ENCODE measurements around the gene CMTM4. TPM values are rescaled to one million over a fixed set of nuclear protein-coding genes. Genes with fewer than 3 reads are reported as not detected.

Gene CMTM4
- polyA plus RNA-seq, 1 experiment, result 28.0 TPM

GRCh38 chr16:66706506-66706880, 9.9 kb upstream of the CMTM4 start:
- CTCF ChIA-PET, result interaction anchor here (1.2 kb wide), 1 partner anchor 9 kb away, joined by 3 read pairs; no protein-coding TSS in a partner anchor
- TF ChIP-seq, protein P1, sequence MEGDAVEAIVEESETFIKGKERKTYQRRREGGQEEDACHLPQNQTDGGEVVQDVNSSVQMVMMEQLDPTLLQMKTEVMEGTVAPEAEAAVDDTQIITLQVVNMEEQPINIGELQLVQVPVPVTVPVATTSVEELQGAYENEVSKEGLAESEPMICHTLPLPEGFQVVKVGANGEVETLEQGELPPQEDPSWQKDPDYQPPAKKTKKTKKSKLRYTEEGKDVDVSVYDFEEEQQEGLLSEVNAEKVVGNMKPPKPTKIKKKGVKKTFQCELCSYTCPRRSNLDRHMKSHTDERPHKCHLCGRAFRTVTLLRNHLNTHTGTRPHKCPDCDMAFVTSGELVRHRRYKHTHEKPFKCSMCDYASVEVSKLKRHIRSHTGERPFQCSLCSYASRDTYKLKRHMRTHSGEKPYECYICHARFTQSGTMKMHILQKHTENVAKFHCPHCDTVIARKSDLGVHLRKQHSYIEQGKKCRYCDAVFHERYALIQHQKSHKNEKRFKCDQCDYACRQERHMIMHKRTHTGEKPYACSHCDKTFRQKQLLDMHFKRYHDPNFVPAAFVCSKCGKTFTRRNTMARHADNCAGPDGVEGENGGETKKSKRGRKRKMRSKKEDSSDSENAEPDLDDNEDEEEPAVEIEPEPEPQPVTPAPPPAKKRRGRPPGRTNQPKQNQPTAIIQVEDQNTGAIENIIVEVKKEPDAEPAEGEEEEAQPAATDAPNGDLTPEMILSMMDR (IDR thresholded peaks at IDR 0.05; ENCODE audit: insufficient read depth, low read depth, low read length), result no peak
- no peaks in the 10 kb centered on the region for H3K36me3 ChIP-seq (ENCODE audit: control insufficient read depth, insufficient read depth, low read length)
- H3K27me3 ChIP-seq (ENCODE audit: control insufficient read depth, insufficient read depth, low read length), result no peaks in the 10 kb centered on the region
- DNase-seq (ENCODE audit: low read depth), result no peak
- no peak overlapping the region for H3K4me3 ChIP-seq (ENCODE audit: low read depth, low read length)
- POLR2A ChIA-PET, result no interaction called here

DNA sequence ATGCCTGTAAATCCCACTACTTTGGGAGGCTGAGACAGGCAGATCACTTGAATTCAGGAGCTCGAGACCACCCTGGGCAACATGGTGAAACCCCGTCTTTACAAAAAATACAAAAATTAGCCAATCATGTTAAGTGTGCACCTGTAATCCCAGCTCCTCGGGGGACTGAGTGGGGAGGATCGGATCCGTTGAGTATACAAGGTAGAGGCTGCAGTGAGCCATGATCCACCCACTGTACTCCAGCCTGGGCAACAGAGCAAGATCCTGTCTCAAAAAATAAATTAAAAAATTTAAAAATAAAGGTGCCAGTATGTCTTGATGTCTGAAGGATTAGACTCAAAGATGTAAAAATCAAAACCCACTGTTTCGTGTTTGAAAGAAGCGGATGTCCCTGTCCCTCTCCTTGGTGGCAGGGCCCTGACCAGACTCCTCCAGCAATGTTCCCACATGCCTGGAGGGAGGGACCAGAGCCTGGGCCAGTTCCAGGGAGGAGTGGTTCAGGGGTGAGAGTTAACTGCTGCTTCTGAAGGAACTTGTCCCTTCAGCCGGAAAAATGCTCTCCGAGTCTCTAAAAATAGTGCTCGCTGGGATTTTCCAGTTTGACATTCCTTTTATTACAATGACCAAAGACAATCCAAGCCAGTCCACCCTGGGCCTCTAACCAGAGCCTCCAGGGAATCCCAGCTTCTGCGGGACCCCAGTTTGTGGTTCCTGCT, 9.4 kb upstream of the CMTM4 start:
- TF ChIP-seq, protein P1 (IDR thresholded peaks at IDR 0.05; ENCODE audit: insufficient read depth, low read depth, low read length), result no peak
- Histone ChIP-seq H3K36me3 (ENCODE audit: control insufficient read depth, insufficient read depth, low read length) (no peaks in the 10 kb centered on the region), H3K4me3 (ENCODE audit: low read depth, low read length) (no peak overlapping the region), H3K27me3 (ENCODE audit: control insufficient read depth, insufficient read depth, low read length) (no peaks in the 10 kb centered on the region)
- POLR2A ChIA-PET, result no interaction called here
- CTCF ChIA-PET, result interaction anchor here (1.2 kb wide), 1 partner anchor 9 kb away, joined by 3 read pairs; no protein-coding TSS in a partner anchor
- no peak for DNase-seq (ENCODE audit: low read depth)

GRCh38 chr16:66703406-66704215, 7.1 kb upstream of the CMTM4 start:
- DNase-seq (ENCODE audit: low read depth), result no peak
- H3K27me3 ChIP-seq (ENCODE audit: control insufficient read depth, insufficient read depth, low read length), result no peaks in the 10 kb centered on the region
- no peak overlapping the region for H3K4me3 ChIP-seq (ENCODE audit: low read depth, low read length)
- H3K36me3 ChIP-seq (ENCODE audit: control insufficient read depth, insufficient read depth, low read length), result no peaks in the 10 kb centered on the region
- POLR2A ChIA-PET, result no interaction called here
- CTCF ChIA-PET, result interaction anchor here (1.0 to 1.6 kb wide), 6 partner anchors 10 to 52 kb away, joined by 3 to 7 read pairs (median 3); no protein-coding TSS in a partner anchor
- TF ChIP-seq, protein P1 (IDR thresholded peaks at IDR 0.05; ENCODE audit: insufficient read depth, low read depth, low read length), result no peak

DNA sequence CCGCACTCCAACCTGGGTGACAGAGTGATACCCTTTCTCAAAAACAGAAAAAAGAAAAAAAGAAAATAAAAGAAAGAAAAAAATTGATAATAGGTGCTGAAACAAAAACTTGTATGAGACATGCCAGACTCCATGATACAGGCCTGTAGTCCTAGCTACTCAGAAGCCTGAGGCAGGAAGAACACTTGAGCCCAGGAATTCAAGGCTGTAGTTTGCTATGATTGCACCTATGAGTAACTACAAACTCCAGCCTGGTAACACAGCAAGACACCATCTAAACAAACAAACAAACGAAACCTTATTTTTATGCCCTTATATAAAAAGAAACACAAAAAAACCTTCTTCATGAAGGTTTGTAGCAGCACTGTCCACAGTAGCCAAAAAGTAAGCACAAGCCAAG, 5.0 kb upstream of the CMTM4 start:
- Histone ChIP-seq H3K4me3 (ENCODE audit: low read depth, low read length) (no peak overlapping the region), H3K27me3 (ENCODE audit: control insufficient read depth, insufficient read depth, low read length) (no peaks in the 10 kb centered on the region), H3K36me3 (ENCODE audit: control insufficient read depth, insufficient read depth, low read length) (no peaks in the 10 kb centered on the region)
- POLR2A ChIA-PET, result interaction anchor here (0.7 kb wide), 1 partner anchor 161 kb away, joined by 3 read pairs; no protein-coding TSS in a partner anchor
- CTCF ChIA-PET, result interaction anchor here (0.7 to 1.7 kb wide), 3 partner anchors 19 to 40 kb away, joined by 3 to 5 read pairs (median 5); no protein-coding TSS in a partner anchor
- no peak for DNase-seq (ENCODE audit: low read depth)
- TF ChIP-seq, protein P1 (IDR thresholded peaks at IDR 0.05; ENCODE audit: insufficient read depth, low read depth, low read length), result no peak

GRCh38 chr16:66701026-66701425, 4.5 kb upstream of the CMTM4 start:
- ChIA-PET POLR2A (interaction anchor here (0.7 kb wide), 1 partner anchor 161 kb away, joined by 3 read pairs; no protein-coding TSS in a partner anchor), CTCF (interaction anchor here (0.7 to 1.7 kb wide), 3 partner anchors 18 to 41 kb away, joined by 3 to 5 read pairs (median 5); no protein-coding TSS in a partner anchor)
- H3K27me3 ChIP-seq (ENCODE audit: control insufficient read depth, insufficient read depth, low read length), result no peaks in the 10 kb centered on the region
- no peaks in the 10 kb centered on the region for H3K36me3 ChIP-seq (ENCODE audit: control insufficient read depth, insufficient read depth, low read length)
- no peak for DNase-seq (ENCODE audit: low read depth)
- no peak overlapping the region for H3K4me3 ChIP-seq (ENCODE audit: low read depth, low read length)
- TF ChIP-seq, protein P1 (IDR thresholded peaks at IDR 0.05; ENCODE audit: insufficient read depth, low read depth, low read length), result no peak
